ENCODE data around the gene PTAFR. TPM values are rescaled to one million over a fixed set of nuclear protein-coding genes. Genes with fewer than 3 reads are reported as not detected.

The PTAFR gene
- total and polyA plus RNA-seq, 7 experiments from 2014 or later, result 0.31 to 21.2 (median 1.2) TPM

- H3K9me3 Mint-ChIP-seq, result no peaks in the 10 kb centered on the region
- Histone ChIP-seq H3K36me3 (ENCODE audit: control insufficient read depth in 2 of 3, insufficient read depth in 3 of 3, low read length in 3 of 3) (no peaks in the 10 kb centered on the region), H3K4me1 (ENCODE audit: control insufficient read depth in 2 of 2, insufficient read depth in 2 of 2, low read length in 2 of 2) (peaks cover 36 to 41% of the 10 kb centered on the region in 2 donors), H3K4me3 (ENCODE audit: low read length) (no peak overlapping the region), H3K27me3 (ENCODE audit: control insufficient read depth in 2 of 2, insufficient read depth in 2 of 2, low read length in 2 of 2) (no peaks in the 10 kb centered on the region), H3K9me3 (ENCODE audit: control insufficient read depth in 2 of 3, low read length in 3 of 3) (no peaks in the 10 kb centered on the region), H3K27ac (ENCODE audit: low read depth, low read length) (no peak overlapping the region)
- intact Hi-C loops (cut with micrococcal nuclease), result no loop called here
- DNase-seq (peak in 7 of 9 donors; percentile 8 to 55 (median 21)), ATAC-seq (peak; percentile 60)
- H3K4me1 Mint-ChIP-seq, result peaks cover 39 to 55% (median 50%) of the 10 kb centered on the region in 7 donors
- ChIA-PET CTCF (no interaction called here), POLR2A (interaction anchor here (0.9 kb wide), 1 partner anchor 27 kb away, joined by 5 read pairs; no protein-coding TSS in a partner anchor)
- H3K27me3 Mint-ChIP-seq, result peaks cover 0 to 64% (median 0%) of the 10 kb centered on the region in 5 donors
- peak overlapping the region in 4 of 9 donors; percentile 2 to 66 (median 10) for H3K27ac Mint-ChIP-seq
- peak overlapping the region; percentile 34 to 85 (median 60) for H3K4me3 Mint-ChIP-seq
- peaks cover 0 to 9% (median 0%) of the 10 kb centered on the region in 5 donors for H3K36me3 Mint-ChIP-seq
These were observed 3.8 kb downstream of the PTAFR start for GRCh38 chr1:28172713-28173150.

- Mint-ChIP-seq H3K4me3 (peak overlapping the region in 3 of 10 donors; percentile 18 to 24 (median 20)), H3K4me1 (peaks cover 39 to 55% (median 44%) of the 10 kb centered on the region in 7 donors), H3K9me3 (no peaks in the 10 kb centered on the region), H3K27ac (peak overlapping the region in 1 of 9 donors; percentile 72), H3K27me3 (peaks cover 0 to 61% (median 0%) of the 10 kb centered on the region in 5 donors), H3K36me3 (peaks cover 0 to 10% (median 0%) of the 10 kb centered on the region in 5 donors)
- H3K9me3 ChIP-seq (ENCODE audit: control insufficient read depth in 2 of 3, low read length in 3 of 3), result no peaks in the 10 kb centered on the region
- POLR2A ChIA-PET, result no interaction called here
- ATAC-seq, result no peak
- intact Hi-C loops (cut with micrococcal nuclease), result no loop called here
- no peaks in the 10 kb centered on the region for H3K36me3 ChIP-seq (ENCODE audit: control insufficient read depth in 2 of 3, insufficient read depth in 3 of 3, low read length in 3 of 3)
- H3K27me3 ChIP-seq (ENCODE audit: control insufficient read depth in 2 of 2, insufficient read depth in 2 of 2, low read length in 2 of 2), result no peaks in the 10 kb centered on the region
- no peak for DNase-seq
- H3K27ac ChIP-seq (ENCODE audit: low read depth, low read length), result no peak overlapping the region
- peaks cover 36 to 41% of the 10 kb centered on the region in 2 donors for H3K4me1 ChIP-seq (ENCODE audit: control insufficient read depth in 2 of 2, insufficient read depth in 2 of 2, low read length in 2 of 2)
- no peak overlapping the region for H3K4me3 ChIP-seq (ENCODE audit: low read length)
- CTCF ChIA-PET, result no interaction called here
These were observed 5.2 kb downstream of the PTAFR start for GRCh38 chr1:28171246-28171645.

- DNase-seq, result no peak
- intact Hi-C loops (cut with micrococcal nuclease), result no loop called here
- H3K27me3 Mint-ChIP-seq, result peaks cover 0 to 58% (median 0%) of the 10 kb centered on the region in 5 donors
- Histone ChIP-seq H3K4me1 (ENCODE audit: control insufficient read depth in 2 of 2, insufficient read depth in 2 of 2, low read length in 2 of 2) (peaks cover 36 to 41% of the 10 kb centered on the region in 2 donors), H3K36me3 (ENCODE audit: control insufficient read depth in 2 of 3, insufficient read depth in 3 of 3, low read length in 3 of 3) (no peaks in the 10 kb centered on the region), H3K9me3 (ENCODE audit: control insufficient read depth in 2 of 3, low read length in 3 of 3) (no peaks in the 10 kb centered on the region), H3K4me3 (ENCODE audit: low read length) (no peak overlapping the region), H3K27ac (ENCODE audit: low read depth, low read length) (no peak overlapping the region), H3K27me3 (ENCODE audit: control insufficient read depth in 2 of 2, insufficient read depth in 2 of 2, low read length in 2 of 2) (no peaks in the 10 kb centered on the region)
- peaks cover 0 to 3% (median 0%) of the 10 kb centered on the region in 11 donors for H3K9me3 Mint-ChIP-seq
- ATAC-seq, result no peak
- peak overlapping the region in 6 of 10 donors; percentile 14 to 43 (median 26) for H3K4me3 Mint-ChIP-seq
- ChIA-PET CTCF (interaction anchor here (0.7 kb wide), 1 partner anchor 709 kb away, joined by 7 read pairs; no protein-coding TSS in a partner anchor), POLR2A (interaction anchor here (0.6 kb wide), 1 partner anchor 410 kb away, joined by 3 read pairs; no protein-coding TSS in a partner anchor)
- peaks cover 0 to 12% (median 0%) of the 10 kb centered on the region in 5 donors for H3K36me3 Mint-ChIP-seq
- peaks cover 39 to 55% (median 44%) of the 10 kb centered on the region in 7 donors for H3K4me1 Mint-ChIP-seq
- no peak overlapping the region for H3K27ac Mint-ChIP-seq
These were observed 6.4 kb downstream of the PTAFR start for GRCh38 chr1:28170001-28170596.

GRCh38 chr1:28163496-28164161, 12.9 kb downstream of the PTAFR start:
- H3K9me3 Mint-ChIP-seq, result peaks cover 0 to 3% (median 0%) of the 10 kb centered on the region in 11 donors
- Histone ChIP-seq H3K27ac (ENCODE audit: low read depth, low read length) (no peak overlapping the region), H3K4me3 (ENCODE audit: low read length) (no peak overlapping the region), H3K9me3 (ENCODE audit: control insufficient read depth in 2 of 3, low read length in 3 of 3) (no peaks in the 10 kb centered on the region), H3K4me1 (ENCODE audit: control insufficient read depth in 2 of 2, insufficient read depth in 2 of 2, low read length in 2 of 2) (peaks cover 4 to 5% of the 10 kb centered on the region in 2 donors), H3K27me3 (ENCODE audit: control insufficient read depth in 2 of 2, insufficient read depth in 2 of 2, low read length in 2 of 2) (no peaks in the 10 kb centered on the region), H3K36me3 (ENCODE audit: control insufficient read depth in 2 of 3, insufficient read depth in 3 of 3, low read length in 3 of 3) (no peaks in the 10 kb centered on the region)
- H3K27me3 Mint-ChIP-seq, result peaks cover 5 to 64% (median 10%) of the 10 kb centered on the region in 5 donors
- peaks cover 6 to 18% (median 9%) of the 10 kb centered on the region in 7 donors for H3K4me1 Mint-ChIP-seq
- peaks cover 0 to 14% (median 4%) of the 10 kb centered on the region in 5 donors for H3K36me3 Mint-ChIP-seq
- ATAC-seq (no peak), DNase-seq (no peak)
- no peak overlapping the region for H3K4me3 Mint-ChIP-seq
- ChIA-PET POLR2A (no interaction called here), CTCF (no interaction called here)
- no peak overlapping the region for H3K27ac Mint-ChIP-seq
- intact Hi-C loops (cut with micrococcal nuclease), result no loop called here

- no peaks in the 10 kb centered on the region for H3K36me3 ChIP-seq (ENCODE audit: control insufficient read depth in 2 of 3, insufficient read depth in 3 of 3, low read length in 3 of 3)
- Mint-ChIP-seq H3K4me3 (no peak overlapping the region), H3K9me3 (peaks cover 0 to 3% (median 0%) of the 10 kb centered on the region in 11 donors), H3K4me1 (peaks cover 0 to 14% (median 3%) of the 10 kb centered on the region in 7 donors), H3K27ac (no peak overlapping the region), H3K27me3 (peaks cover 5 to 66% (median 10%) of the 10 kb centered on the region in 5 donors), H3K36me3 (peaks cover 0 to 12% (median 4%) of the 10 kb centered on the region in 5 donors)
- H3K27ac ChIP-seq (ENCODE audit: low read depth, low read length), result no peak overlapping the region
- ChIA-PET POLR2A (no interaction called here), CTCF (no interaction called here)
- ATAC-seq (no peak), DNase-seq (no peak)
- no peaks in the 10 kb centered on the region for H3K27me3 ChIP-seq (ENCODE audit: control insufficient read depth in 2 of 2, insufficient read depth in 2 of 2, low read length in 2 of 2)
- H3K4me3 ChIP-seq (ENCODE audit: low read length), result no peak overlapping the region
- H3K9me3 ChIP-seq (ENCODE audit: control insufficient read depth in 2 of 3, low read length in 3 of 3), result no peaks in the 10 kb centered on the region
- no peaks in the 10 kb centered on the region for H3K4me1 ChIP-seq (ENCODE audit: control insufficient read depth in 2 of 2, insufficient read depth in 2 of 2, low read length in 2 of 2)
- intact Hi-C loops (cut with micrococcal nuclease), result no loop called here
These were observed 14.3 kb downstream of the PTAFR start for GRCh38 chr1:28162151-28162550.

GRCh38 chr1:28161751-28162150, 14.7 kb downstream of the PTAFR start:
- H3K4me3 Mint-ChIP-seq, result no peak overlapping the region
- peaks cover 5 to 64% (median 10%) of the 10 kb centered on the region in 5 donors for H3K27me3 Mint-ChIP-seq
- ATAC-seq (no peak), DNase-seq (no peak)
- no peaks in the 10 kb centered on the region for H3K36me3 ChIP-seq (ENCODE audit: control insufficient read depth in 2 of 3, insufficient read depth in 3 of 3, low read length in 3 of 3)
- H3K27me3 ChIP-seq (ENCODE audit: control insufficient read depth in 2 of 2, insufficient read depth in 2 of 2, low read length in 2 of 2), result no peaks in the 10 kb centered on the region
- H3K9me3 ChIP-seq (ENCODE audit: control insufficient read depth in 2 of 3, low read length in 3 of 3), result no peaks in the 10 kb centered on the region
- intact Hi-C loops (cut with micrococcal nuclease), result no loop called here
- H3K4me3 ChIP-seq (ENCODE audit: low read length), result no peak overlapping the region
- ChIA-PET POLR2A (no interaction called here), CTCF (no interaction called here)
- no peaks in the 10 kb centered on the region for H3K4me1 ChIP-seq (ENCODE audit: control insufficient read depth in 2 of 2, insufficient read depth in 2 of 2, low read length in 2 of 2)
- peak overlapping the region in 1 of 9 donors; percentile 5 for H3K27ac Mint-ChIP-seq
- H3K36me3 Mint-ChIP-seq, result peaks cover 0 to 12% (median 4%) of the 10 kb centered on the region in 5 donors
- no peak overlapping the region for H3K27ac ChIP-seq (ENCODE audit: low read depth, low read length)
- H3K9me3 Mint-ChIP-seq, result peaks cover 0 to 3% (median 0%) of the 10 kb centered on the region in 11 donors
- peaks cover 0 to 14% (median 3%) of the 10 kb centered on the region in 7 donors for H3K4me1 Mint-ChIP-seq

All from naive thymus-derived CD4-positive, alpha-beta T cell (primary cell).